ENCODE measurements around the gene DOCK4. TPM values are rescaled to one million over a fixed set of nuclear protein-coding genes. Genes with fewer than 3 reads are reported as not detected.

DOCK4 gene
- total and polyA plus RNA-seq, 9 donors = 8.2 to 14.0 (median 10.0) TPM

DNA sequence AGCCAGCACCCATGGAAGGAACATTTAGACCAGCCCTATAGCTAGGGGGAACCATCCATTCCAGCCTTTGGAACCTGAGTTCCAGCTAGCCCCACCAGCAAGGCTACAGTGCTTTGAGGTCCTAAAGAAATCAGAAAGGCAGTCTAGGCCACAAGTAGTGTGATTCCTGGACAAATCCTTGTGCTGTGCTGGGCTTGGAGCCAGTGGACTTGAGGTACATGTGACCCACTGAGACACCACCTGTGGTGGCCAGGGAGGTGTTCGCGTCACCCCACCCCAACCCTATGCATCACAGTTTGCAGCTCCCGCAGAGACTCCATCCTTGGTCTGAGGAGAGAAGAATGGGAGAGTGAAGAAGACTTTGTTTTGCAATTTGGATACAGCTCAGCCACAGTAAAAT is 32.1 kb upstream of the DOCK4 start:
- H3K9me3 ChIP-seq (replicated peaks; ENCODE audit: control insufficient read depth, low read depth, low read length) = no peaks in the 10 kb centered on the region
- no peak overlapping the region for H3K27ac ChIP-seq (ENCODE audit: low read length)
- H3K27me3 ChIP-seq (ENCODE audit: control insufficient read depth, insufficient read depth, low read length) = no peaks in the 10 kb centered on the region
- H3K4me1 ChIP-seq (ENCODE audit: control insufficient read depth, insufficient read depth, low read length) = no peaks in the 10 kb centered on the region
- DNase-seq = no peak
- H3K36me3 ChIP-seq (ENCODE audit: control insufficient read depth, insufficient read depth, low read length) = no peaks in the 10 kb centered on the region
- no CpG with 5 or more reads among the region's 3 CpGs for WGBS (ENCODE audit: insufficient coverage)
- no peak overlapping the region for H3K4me3 ChIP-seq (ENCODE audit: low read length)

DNA sequence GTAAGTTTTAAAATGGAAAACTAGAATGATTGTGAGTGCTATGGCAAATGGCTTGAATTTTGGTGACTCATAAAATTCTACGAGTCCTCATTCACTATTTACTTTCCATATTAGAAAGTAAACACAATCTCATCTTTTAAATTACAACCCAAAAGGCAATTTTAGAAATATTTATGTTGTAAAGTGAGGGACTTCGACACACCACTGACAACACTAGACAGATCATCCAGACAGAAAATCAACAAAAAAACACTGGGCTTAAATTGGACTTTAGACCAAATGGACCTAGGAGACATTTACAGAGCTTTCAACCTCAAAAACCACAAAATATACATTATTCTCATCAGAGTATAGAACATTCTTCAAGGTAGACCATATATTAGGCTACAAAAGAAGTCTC is 30.4 kb upstream of the DOCK4 start:
- Histone ChIP-seq H3K27ac (ENCODE audit: low read length) (no peak overlapping the region), H3K4me1 (ENCODE audit: control insufficient read depth, insufficient read depth, low read length) (no peaks in the 10 kb centered on the region), H3K9me3 (replicated peaks; ENCODE audit: control insufficient read depth, low read depth, low read length) (no peaks in the 10 kb centered on the region), H3K36me3 (ENCODE audit: control insufficient read depth, insufficient read depth, low read length) (no peaks in the 10 kb centered on the region), H3K4me3 (ENCODE audit: low read length) (no peak overlapping the region), H3K27me3 (ENCODE audit: control insufficient read depth, insufficient read depth, low read length) (no peaks in the 10 kb centered on the region)
- DNase-seq = no peak
- WGBS (ENCODE audit: insufficient coverage) = no CpG with 5 or more reads among the region's 2 CpGs

DNA sequence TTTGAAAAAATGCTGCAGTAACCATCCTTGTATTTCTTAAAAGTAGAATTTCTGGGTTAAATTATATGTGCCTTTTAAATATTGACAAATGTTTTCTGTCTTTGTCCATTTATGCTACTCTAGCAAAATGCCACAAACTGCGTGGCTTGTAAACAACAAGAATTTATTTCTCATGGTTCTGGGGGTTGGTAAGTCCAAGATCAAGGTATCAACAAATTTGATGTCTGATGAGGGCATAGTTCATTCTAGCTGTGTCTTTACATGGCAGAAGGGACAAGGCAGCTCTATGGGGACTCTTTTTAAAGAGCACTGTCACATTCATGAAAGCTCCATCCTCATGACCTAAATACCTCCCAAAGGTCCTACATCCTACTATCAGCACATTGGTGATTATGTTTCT is 27.9 kb upstream of the DOCK4 start:
- Histone ChIP-seq H3K4me1 (ENCODE audit: control insufficient read depth, insufficient read depth, low read length) (no peaks in the 10 kb centered on the region), H3K27ac (ENCODE audit: low read length) (no peak overlapping the region), H3K4me3 (ENCODE audit: low read length) (no peak overlapping the region), H3K36me3 (ENCODE audit: control insufficient read depth, insufficient read depth, low read length) (no peaks in the 10 kb centered on the region), H3K27me3 (ENCODE audit: control insufficient read depth, insufficient read depth, low read length) (no peaks in the 10 kb centered on the region), H3K9me3 (replicated peaks; ENCODE audit: control insufficient read depth, low read depth, low read length) (no peaks in the 10 kb centered on the region)
- WGBS (ENCODE audit: insufficient coverage) = no CpG with 5 or more reads among the region's 1 CpG
- DNase-seq = no peak

DNA sequence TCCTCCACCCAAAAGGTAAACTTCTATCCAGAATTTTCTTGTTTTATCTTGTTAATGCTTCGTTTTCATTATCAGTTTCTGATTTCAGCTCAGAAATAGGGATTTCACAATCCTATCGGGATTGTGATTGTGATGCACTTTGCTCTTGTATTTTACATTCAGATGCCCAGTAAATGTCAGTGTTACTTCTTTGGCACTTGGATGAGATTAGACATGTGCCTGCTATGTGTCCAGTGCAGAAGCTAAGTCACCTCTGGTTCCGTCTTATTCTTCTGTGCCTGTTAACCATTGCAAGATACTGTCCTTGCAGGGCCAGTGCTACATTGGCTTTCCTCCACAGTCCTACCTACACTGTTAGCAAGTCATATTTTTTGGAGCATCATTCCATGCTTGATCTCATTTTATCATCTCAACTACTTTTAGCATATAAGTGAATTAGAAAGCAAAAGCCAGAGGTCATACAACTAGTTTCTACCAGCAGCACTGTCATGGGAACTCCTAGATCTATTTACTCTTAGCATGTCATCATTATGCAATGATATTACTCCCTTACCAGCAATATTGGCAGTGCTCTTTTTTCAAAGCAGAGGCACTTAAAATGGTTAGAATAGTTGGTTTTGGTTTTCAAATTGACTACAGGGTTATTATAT is 27.0 kb upstream of the DOCK4 start:
- WGBS (ENCODE audit: insufficient coverage) = 74% methylated on average over 2 of the region's 3 CpGs
- Histone ChIP-seq H3K27me3 (ENCODE audit: control insufficient read depth, insufficient read depth, low read length) (no peaks in the 10 kb centered on the region), H3K27ac (ENCODE audit: low read length) (no peak overlapping the region), H3K36me3 (ENCODE audit: control insufficient read depth, insufficient read depth, low read length) (no peaks in the 10 kb centered on the region), H3K4me3 (ENCODE audit: low read length) (no peak overlapping the region), H3K9me3 (replicated peaks; ENCODE audit: control insufficient read depth, low read depth, low read length) (no peaks in the 10 kb centered on the region), H3K4me1 (ENCODE audit: control insufficient read depth, insufficient read depth, low read length) (no peaks in the 10 kb centered on the region)
- DNase-seq = no peak

DNA sequence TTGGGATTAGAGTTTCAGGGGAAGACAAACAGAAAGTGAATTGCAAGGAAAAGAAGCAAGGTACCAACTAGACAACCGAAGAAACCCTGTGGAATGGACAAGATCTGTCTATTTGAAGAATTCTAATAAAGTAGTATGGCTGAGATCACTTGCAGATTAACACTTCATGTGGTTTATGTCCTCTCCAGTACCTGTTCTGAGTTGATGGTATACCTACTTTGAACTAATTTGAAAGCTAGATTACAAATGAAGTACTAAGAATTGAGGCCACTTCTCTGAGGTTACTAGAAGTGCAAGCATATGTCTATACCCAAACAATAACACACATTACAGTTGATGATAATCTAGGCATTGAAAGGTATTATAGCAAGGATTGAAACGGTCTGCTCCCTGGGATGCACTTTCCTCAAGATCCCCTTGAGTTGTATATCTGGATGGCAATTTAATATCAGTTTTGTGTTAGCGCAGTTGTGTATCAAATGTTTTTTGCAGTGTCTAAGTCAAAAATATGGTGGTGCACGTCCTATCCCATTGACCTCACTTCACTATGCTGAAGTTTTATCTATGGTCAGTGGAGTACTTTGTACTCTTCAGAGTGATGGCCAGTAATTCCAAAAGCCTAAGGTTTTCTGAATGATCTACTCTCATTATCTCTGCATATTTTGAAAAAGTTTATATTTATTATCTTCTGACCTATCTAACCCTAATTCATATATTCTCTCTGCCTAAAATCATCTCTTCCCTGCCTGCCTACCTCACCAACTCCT is 26.2 kb upstream of the DOCK4 start:
- no peak for DNase-seq
- WGBS (ENCODE audit: insufficient coverage) = 100% methylated on average over 1 of the region's 4 CpGs
- H3K4me1 ChIP-seq (ENCODE audit: control insufficient read depth, insufficient read depth, low read length) = no peaks in the 10 kb centered on the region
- H3K36me3 ChIP-seq (ENCODE audit: control insufficient read depth, insufficient read depth, low read length) = no peaks in the 10 kb centered on the region
- no peaks in the 10 kb centered on the region for H3K27me3 ChIP-seq (ENCODE audit: control insufficient read depth, insufficient read depth, low read length)
- no peak overlapping the region for H3K27ac ChIP-seq (ENCODE audit: low read length)
- no peaks in the 10 kb centered on the region for H3K9me3 ChIP-seq (replicated peaks; ENCODE audit: control insufficient read depth, low read depth, low read length)
- H3K4me3 ChIP-seq (ENCODE audit: low read length) = no peak overlapping the region

DNA sequence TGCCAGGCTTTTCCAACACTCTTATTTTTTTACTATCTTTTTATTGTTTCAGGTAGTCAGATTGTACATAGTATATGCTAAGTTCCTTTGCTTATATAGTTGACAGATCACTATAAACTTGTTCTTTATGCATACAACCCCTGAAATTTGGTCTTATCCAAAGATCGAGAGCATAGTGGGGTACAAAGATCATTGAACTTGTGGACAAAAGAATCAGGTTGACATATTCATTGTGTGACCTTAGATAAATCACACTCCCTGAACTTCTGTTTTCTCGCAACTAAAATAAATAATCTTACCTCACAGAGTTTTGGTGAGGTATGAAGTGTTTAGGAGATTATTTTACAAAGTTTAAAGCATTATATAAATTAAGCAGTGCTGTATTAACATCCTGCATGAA is 22.4 kb upstream of the DOCK4 start:
- Histone ChIP-seq H3K36me3 (ENCODE audit: control insufficient read depth, insufficient read depth, low read length) (no peaks in the 10 kb centered on the region), H3K9me3 (replicated peaks; ENCODE audit: control insufficient read depth, low read depth, low read length) (no peaks in the 10 kb centered on the region), H3K4me1 (ENCODE audit: control insufficient read depth, insufficient read depth, low read length) (no peaks in the 10 kb centered on the region), H3K27ac (ENCODE audit: low read length) (no peak overlapping the region), H3K4me3 (ENCODE audit: low read length) (no peak overlapping the region), H3K27me3 (ENCODE audit: control insufficient read depth, insufficient read depth, low read length) (no peaks in the 10 kb centered on the region)
- WGBS (ENCODE audit: insufficient coverage) = no CpG with 5 or more reads among the region's 2 CpGs
- DNase-seq = no peak

DNA sequence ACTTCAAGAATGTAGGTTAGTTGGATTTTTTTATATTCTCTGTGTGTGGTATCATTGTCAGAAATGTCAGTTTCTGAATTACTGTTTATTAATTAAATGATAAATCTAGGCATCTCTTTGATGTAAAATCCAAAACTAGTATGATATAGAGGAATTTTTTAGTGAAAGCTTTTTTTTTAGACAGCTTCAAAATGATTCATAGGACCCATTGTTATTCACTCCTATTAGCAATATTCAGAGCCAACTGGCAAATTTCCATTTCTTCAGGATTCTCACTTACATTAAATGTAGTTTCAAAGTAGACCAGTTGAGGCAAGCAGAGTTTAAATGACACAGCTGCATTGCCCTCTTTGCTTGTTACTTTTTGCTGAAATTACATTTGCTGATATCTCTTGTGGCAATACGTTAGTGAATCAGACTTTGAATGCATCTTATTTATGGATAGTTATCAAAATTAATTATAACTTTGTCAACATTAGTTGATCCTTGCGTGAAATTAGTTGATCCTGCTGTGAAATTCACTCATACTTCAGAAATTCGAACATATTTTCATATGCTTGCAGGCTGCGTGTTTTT is 20.6 kb upstream of the DOCK4 start:
- WGBS (ENCODE audit: insufficient coverage) = no CpG with 5 or more reads among the region's 4 CpGs
- H3K4me3 ChIP-seq (ENCODE audit: low read length) = no peak overlapping the region
- DNase-seq = peak; percentile 22
- no peak overlapping the region for H3K27ac ChIP-seq (ENCODE audit: low read length)
- peaks cover 2% of the 10 kb centered on the region for H3K4me1 ChIP-seq (ENCODE audit: control insufficient read depth, insufficient read depth, low read length)
- no peaks in the 10 kb centered on the region for H3K9me3 ChIP-seq (replicated peaks; ENCODE audit: control insufficient read depth, low read depth, low read length)
- H3K36me3 ChIP-seq (ENCODE audit: control insufficient read depth, insufficient read depth, low read length) = no peaks in the 10 kb centered on the region
- no peaks in the 10 kb centered on the region for H3K27me3 ChIP-seq (ENCODE audit: control insufficient read depth, insufficient read depth, low read length)

DNA sequence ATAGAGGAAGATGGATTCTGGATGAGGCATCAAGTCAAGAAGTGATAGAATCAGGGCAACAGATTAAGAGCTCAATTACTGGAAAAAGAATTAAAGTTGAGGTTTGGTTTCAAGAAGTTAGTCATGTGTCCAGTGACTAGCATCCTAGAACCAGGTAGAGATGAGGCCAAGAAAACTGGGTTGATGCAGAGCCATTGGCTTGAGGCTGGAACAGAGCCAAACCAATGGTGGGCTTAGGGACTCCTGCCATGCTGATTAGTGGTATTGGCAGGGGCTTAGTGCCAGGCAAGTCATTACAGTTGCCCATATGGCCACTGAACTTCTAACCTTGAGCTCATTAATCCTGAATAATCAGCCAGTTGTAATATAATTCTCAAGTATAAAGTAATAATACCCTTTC is 18.8 kb upstream of the DOCK4 start:
- Histone ChIP-seq H3K27me3 (ENCODE audit: control insufficient read depth, insufficient read depth, low read length) (no peaks in the 10 kb centered on the region), H3K27ac (ENCODE audit: low read length) (no peak overlapping the region), H3K9me3 (replicated peaks; ENCODE audit: control insufficient read depth, low read depth, low read length) (no peaks in the 10 kb centered on the region), H3K4me3 (ENCODE audit: low read length) (no peak overlapping the region), H3K4me1 (ENCODE audit: control insufficient read depth, insufficient read depth, low read length) (peaks cover 2% of the 10 kb centered on the region), H3K36me3 (ENCODE audit: control insufficient read depth, insufficient read depth, low read length) (no peaks in the 10 kb centered on the region)
- DNase-seq = no peak

DNA sequence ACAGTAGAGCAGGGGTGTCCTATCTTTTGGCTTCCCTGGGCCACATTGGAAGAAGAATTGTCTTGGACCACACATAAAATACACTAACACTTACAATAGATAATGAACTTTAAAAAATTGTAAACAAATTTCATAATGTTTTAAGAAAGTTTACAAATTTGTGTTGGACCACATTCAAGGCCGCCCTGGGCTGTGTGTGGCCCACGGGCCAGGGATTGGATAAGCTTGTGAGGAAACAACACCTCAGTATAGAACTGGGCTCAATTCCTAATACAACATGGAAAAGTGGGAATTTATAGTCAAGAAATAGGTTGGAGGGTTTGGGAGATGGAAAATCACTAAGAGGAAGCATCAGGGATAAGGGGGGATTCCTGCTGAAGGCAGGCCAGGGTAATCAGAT is 18.0 kb upstream of the DOCK4 start:
- Histone ChIP-seq H3K27me3 (ENCODE audit: control insufficient read depth, insufficient read depth, low read length) (no peaks in the 10 kb centered on the region), H3K36me3 (ENCODE audit: control insufficient read depth, insufficient read depth, low read length) (no peaks in the 10 kb centered on the region), H3K4me1 (ENCODE audit: control insufficient read depth, insufficient read depth, low read length) (peaks cover 2% of the 10 kb centered on the region), H3K4me3 (ENCODE audit: low read length) (no peak overlapping the region), H3K9me3 (replicated peaks; ENCODE audit: control insufficient read depth, low read depth, low read length) (no peaks in the 10 kb centered on the region), H3K27ac (ENCODE audit: low read length) (no peak overlapping the region)
- DNase-seq = no peak
- no CpG with 5 or more reads among the region's 2 CpGs for whole genome bisulfite sequencing (ENCODE audit: insufficient coverage)

DNA sequence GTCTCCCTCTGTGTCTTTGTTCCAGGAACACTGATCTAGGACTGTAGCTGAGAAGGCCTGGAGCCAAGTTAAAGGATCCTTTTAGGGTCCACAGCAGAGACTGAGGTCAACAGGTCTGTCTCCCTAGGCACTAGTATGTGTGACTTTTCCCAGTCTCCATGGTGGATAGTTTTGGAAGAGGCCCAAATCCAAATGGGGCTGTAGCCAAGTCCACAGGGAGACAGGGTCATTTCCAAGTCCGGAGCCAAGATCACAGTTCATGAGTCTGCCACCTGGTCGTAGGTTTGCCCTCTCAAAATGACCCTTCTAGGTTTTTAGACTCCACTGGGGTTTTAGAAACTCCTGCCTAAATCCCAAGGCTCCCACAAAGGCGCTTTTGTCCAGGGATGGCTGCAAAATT is 17.1 kb upstream of the DOCK4 start:
- 49% methylated on average over 2 of the region's 3 CpGs for WGBS (ENCODE audit: insufficient coverage)
- H3K9me3 ChIP-seq (replicated peaks; ENCODE audit: control insufficient read depth, low read depth, low read length) = no peaks in the 10 kb centered on the region
- no peaks in the 10 kb centered on the region for H3K27me3 ChIP-seq (ENCODE audit: control insufficient read depth, insufficient read depth, low read length)
- no peak for DNase-seq
- peaks cover 2% of the 10 kb centered on the region for H3K4me1 ChIP-seq (ENCODE audit: control insufficient read depth, insufficient read depth, low read length)
- H3K36me3 ChIP-seq (ENCODE audit: control insufficient read depth, insufficient read depth, low read length) = no peaks in the 10 kb centered on the region
- no peak overlapping the region for H3K4me3 ChIP-seq (ENCODE audit: low read length)
- no peak overlapping the region for H3K27ac ChIP-seq (ENCODE audit: low read length)
